ENCODE data around the gene OR9Q1. TPM values are rescaled to one million over a fixed set of nuclear protein-coding genes. Genes with fewer than 3 reads are reported as not detected.

OR9Q1 gene
- total RNA-seq, 2 experiments from 2014 or later: not detected

- H3K9me3 ChIP-seq (ENCODE audit: control insufficient read depth in 1 of 2, insufficient read depth in 1 of 2, low read length in 2 of 2): peaks cover 0 to 4% of the 10 kb centered on the region in 2 experiments
- H3K4me3 ChIP-seq (ENCODE audit: low read length): no peak overlapping the region
- ChIA-PET POLR2A (no interaction called here), CTCF (no interaction called here)
- H3K27ac Mint-ChIP-seq: no peak overlapping the region
- DNase-seq: no peak
- no peaks in the 10 kb centered on the region for H3K4me1 Mint-ChIP-seq (ENCODE audit: low read depth)
- TF ChIP-seq, protein P1, sequence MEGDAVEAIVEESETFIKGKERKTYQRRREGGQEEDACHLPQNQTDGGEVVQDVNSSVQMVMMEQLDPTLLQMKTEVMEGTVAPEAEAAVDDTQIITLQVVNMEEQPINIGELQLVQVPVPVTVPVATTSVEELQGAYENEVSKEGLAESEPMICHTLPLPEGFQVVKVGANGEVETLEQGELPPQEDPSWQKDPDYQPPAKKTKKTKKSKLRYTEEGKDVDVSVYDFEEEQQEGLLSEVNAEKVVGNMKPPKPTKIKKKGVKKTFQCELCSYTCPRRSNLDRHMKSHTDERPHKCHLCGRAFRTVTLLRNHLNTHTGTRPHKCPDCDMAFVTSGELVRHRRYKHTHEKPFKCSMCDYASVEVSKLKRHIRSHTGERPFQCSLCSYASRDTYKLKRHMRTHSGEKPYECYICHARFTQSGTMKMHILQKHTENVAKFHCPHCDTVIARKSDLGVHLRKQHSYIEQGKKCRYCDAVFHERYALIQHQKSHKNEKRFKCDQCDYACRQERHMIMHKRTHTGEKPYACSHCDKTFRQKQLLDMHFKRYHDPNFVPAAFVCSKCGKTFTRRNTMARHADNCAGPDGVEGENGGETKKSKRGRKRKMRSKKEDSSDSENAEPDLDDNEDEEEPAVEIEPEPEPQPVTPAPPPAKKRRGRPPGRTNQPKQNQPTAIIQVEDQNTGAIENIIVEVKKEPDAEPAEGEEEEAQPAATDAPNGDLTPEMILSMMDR (IDR thresholded peaks at IDR 0.05): no peak
- H3K9me3 Mint-ChIP-seq: peaks cover 10% of the 10 kb centered on the region
- no peak for ATAC-seq (ENCODE audit: poor library complexity)
- H3K27ac ChIP-seq (ENCODE audit: low read depth in 1 of 2, low read length in 2 of 2): no peak overlapping the region
- intact Hi-C loops (cut with DNase I, micrococcal nuclease): no loop called here
- peaks cover 20% of the 10 kb centered on the region for H3K27me3 Mint-ChIP-seq
- H3K36me3 ChIP-seq (ENCODE audit: insufficient read depth, low read length): no peaks in the 10 kb centered on the region
- no peaks in the 10 kb centered on the region for H3K4me1 ChIP-seq (ENCODE audit: insufficient read depth, low read length)
- no peaks in the 10 kb centered on the region for H3K27me3 ChIP-seq (ENCODE audit: control insufficient read depth in 1 of 2, insufficient read depth in 2 of 2, low read length in 2 of 2)
- H3K4me3 Mint-ChIP-seq: no peak overlapping the region
- no peaks in the 10 kb centered on the region for H3K36me3 Mint-ChIP-seq (ENCODE audit: low read depth)
Measured at GRCh38 chr11:58034471-58034870, 10.8 kb downstream of the OR9Q1 start.

DNA sequence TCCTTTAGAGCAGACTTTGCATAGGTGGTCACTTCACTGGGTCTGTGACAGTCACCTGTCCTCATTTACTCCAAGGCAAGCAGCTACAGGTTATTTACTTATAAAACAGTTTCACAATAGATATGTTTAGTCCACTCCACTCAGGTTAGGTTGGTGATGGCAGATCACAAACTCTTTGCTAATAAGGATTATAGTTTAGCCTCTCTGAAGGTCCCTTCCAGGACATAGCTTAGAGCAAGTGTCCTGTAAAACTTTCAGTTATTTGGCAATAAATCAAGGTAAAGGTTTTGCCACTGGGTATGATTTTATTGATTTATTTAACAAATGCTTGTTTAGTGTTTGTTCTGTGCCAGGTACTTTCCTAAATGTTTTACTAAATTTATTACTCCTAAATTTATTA, 15.9 kb downstream of the OR9Q1 start:
- Mint-ChIP-seq H3K27me3 (peaks cover 7% of the 10 kb centered on the region), H3K36me3 (ENCODE audit: low read depth) (no peaks in the 10 kb centered on the region), H3K4me1 (ENCODE audit: low read depth) (no peaks in the 10 kb centered on the region), H3K27ac (no peak overlapping the region), H3K4me3 (no peak overlapping the region), H3K9me3 (peaks cover 12% of the 10 kb centered on the region)
- Histone ChIP-seq H3K27ac (ENCODE audit: low read depth in 1 of 2, low read length in 2 of 2) (no peak overlapping the region), H3K4me1 (ENCODE audit: insufficient read depth, low read length) (no peaks in the 10 kb centered on the region), H3K27me3 (ENCODE audit: control insufficient read depth in 1 of 2, insufficient read depth in 2 of 2, low read length in 2 of 2) (no peaks in the 10 kb centered on the region), H3K4me3 (ENCODE audit: low read length) (no peak overlapping the region), H3K36me3 (ENCODE audit: insufficient read depth, low read length) (no peaks in the 10 kb centered on the region), H3K9me3 (ENCODE audit: control insufficient read depth in 1 of 2, insufficient read depth in 1 of 2, low read length in 2 of 2) (peaks cover 4 to 5% of the 10 kb centered on the region in 2 experiments)
- DNase-seq (no peak), ATAC-seq (ENCODE audit: poor library complexity) (no peak)
- ChIA-PET CTCF (no interaction called here), POLR2A (no interaction called here)
- intact Hi-C loops (cut with DNase I, micrococcal nuclease): no loop called here
- TF ChIP-seq, protein P1 (IDR thresholded peaks at IDR 0.05): no peak

GRCh38 chr11:58043379-58043778, 19.7 kb downstream of the OR9Q1 start:
- ATAC-seq (ENCODE audit: poor library complexity) (no peak), DNase-seq (no peak)
- POLR2A ChIA-PET: no interaction called here
- CTCF ChIA-PET: no interaction called here
- TF ChIP-seq, protein P1 (IDR thresholded peaks at IDR 0.05): no peak
- H3K9me3 Mint-ChIP-seq: peaks cover 2% of the 10 kb centered on the region
- no peak overlapping the region for H3K27ac Mint-ChIP-seq
- H3K4me1 Mint-ChIP-seq (ENCODE audit: low read depth): no peaks in the 10 kb centered on the region
- Histone ChIP-seq H3K27ac (ENCODE audit: low read depth in 1 of 2, low read length in 2 of 2) (no peak overlapping the region), H3K4me1 (ENCODE audit: insufficient read depth, low read length) (no peaks in the 10 kb centered on the region), H3K9me3 (ENCODE audit: control insufficient read depth in 1 of 2, insufficient read depth in 1 of 2, low read length in 2 of 2) (peaks cover 0 to 5% of the 10 kb centered on the region in 2 experiments), H3K36me3 (ENCODE audit: insufficient read depth, low read length) (no peaks in the 10 kb centered on the region), H3K4me3 (ENCODE audit: low read length) (no peak overlapping the region), H3K27me3 (ENCODE audit: control insufficient read depth in 1 of 2, insufficient read depth in 2 of 2, low read length in 2 of 2) (peaks cover 3 to 5% of the 10 kb centered on the region in 2 experiments)
- intact Hi-C loops (cut with DNase I, micrococcal nuclease): no loop called here
- no peak overlapping the region for H3K4me3 Mint-ChIP-seq
- H3K27me3 Mint-ChIP-seq: peaks cover 26% of the 10 kb centered on the region
- no peaks in the 10 kb centered on the region for H3K36me3 Mint-ChIP-seq (ENCODE audit: low read depth)

All from CD4-positive, alpha-beta T cell (primary cell).